GM04504 (cell line): Measurements from ENCODE around the gene SMPD2.
"Not testable (repeated sequence)": the region's sequence is repeated elsewhere in the genome, so short reads cannot be mapped to it uniquely, and the experiment has no call there.

ENCODE experiments used
- DNase-seq: peaks from one replicate; pipeline ENCODE4 v3.0.0-alpha.2; 2012; ENCODE audit warnings: low read depth

Gene SMPD2

GRCh38 chr6:109461205-109461604 lies 20.7 kb downstream of the SMPD2 start:
- not testable (repeated sequence) for DNase-seq

GRCh38 chr6:109461733-109462526 lies 21.4 kb downstream of the SMPD2 start:
- DNase-seq: no peak

GRCh38 chr6:109465772-109466171 lies 25.2 kb downstream of the SMPD2 start:
- DNase-seq: no peak

- DNase-seq: no peak
Observed at GRCh38 chr6:109466212-109466923, 25.8 kb downstream of the SMPD2 start.

DNA sequence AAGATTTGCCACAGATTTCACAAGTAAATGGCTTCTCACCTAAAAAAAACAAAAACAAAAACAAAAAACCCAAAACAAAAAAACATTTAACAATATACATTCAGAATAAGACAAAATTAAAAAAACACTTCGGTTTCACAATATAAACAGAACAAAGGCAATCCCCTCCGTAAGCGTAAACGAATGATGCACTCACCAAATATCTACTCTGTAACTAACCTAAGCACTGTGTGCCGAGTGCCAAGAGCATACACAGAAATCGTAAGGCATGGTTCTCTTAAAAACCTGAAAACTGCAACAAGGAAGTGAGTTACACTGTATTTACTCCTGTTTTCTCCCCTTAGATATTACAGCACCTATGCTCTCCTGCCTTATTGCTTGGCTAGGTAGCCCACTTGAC lies 27.2 kb downstream of the SMPD2 start:
- no peak for DNase-seq

DNA sequence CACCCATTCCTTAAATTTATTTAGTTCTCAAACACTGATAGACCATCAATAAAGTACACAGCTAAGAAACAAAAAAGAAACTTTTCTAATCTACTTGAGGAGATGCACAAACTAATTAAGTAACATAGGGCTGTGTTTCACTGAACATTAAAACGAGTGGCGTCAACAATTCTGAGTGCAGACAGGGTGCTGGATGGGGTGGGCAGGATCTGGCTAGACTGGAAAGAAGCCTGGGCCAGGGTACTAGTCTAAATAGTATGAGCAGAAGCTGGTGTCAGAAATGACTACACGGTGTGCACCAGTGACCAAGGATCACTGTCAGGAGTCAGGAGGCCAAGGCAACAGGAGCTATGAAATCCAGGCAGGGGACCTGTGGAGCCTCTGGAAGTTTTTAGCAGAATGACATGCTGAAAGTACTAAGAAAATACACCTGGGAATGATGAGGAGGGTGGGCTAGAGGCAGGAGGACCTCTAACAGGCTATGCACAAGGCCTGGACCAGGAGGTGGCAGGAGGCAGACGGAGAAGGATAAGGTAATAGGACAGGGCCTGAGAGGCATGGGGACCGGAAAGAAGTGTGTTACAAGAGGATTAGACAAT lies 29.2 kb downstream of the SMPD2 start:
- no peak for DNase-seq

DNA sequence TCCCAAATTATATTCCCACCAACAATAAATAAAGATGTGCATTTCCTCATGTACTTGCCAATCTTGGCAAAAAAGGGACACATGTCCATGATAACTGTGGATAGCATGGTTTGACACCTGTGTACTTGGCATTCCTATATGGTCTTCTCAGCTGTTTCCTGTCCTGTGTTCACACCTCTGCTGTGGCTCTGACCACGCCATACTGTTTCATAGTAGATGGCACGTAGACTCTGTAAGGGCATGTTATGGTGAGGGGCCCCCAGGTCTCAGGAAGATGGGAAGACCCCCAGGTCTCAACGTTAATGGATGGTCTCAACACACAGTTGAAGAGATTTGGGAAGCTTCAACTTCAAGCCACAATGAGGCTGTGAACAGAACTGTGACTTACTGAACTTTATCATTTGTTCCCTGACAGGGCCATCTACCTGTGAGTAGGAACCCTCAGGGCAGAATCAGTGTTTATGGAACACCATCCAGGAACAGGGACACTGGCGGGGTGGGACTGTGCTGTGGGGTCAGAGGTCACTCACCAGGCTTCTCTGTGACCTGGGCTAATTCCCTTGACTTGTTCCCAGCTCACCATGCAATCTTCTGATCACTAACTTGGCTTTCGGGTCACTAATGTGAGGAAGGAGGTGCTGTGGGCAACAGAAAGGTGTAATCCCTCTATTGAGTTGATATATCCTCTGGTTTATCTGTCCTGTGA lies 30.7 kb downstream of the SMPD2 start:
- no peak for DNase-seq

DNA sequence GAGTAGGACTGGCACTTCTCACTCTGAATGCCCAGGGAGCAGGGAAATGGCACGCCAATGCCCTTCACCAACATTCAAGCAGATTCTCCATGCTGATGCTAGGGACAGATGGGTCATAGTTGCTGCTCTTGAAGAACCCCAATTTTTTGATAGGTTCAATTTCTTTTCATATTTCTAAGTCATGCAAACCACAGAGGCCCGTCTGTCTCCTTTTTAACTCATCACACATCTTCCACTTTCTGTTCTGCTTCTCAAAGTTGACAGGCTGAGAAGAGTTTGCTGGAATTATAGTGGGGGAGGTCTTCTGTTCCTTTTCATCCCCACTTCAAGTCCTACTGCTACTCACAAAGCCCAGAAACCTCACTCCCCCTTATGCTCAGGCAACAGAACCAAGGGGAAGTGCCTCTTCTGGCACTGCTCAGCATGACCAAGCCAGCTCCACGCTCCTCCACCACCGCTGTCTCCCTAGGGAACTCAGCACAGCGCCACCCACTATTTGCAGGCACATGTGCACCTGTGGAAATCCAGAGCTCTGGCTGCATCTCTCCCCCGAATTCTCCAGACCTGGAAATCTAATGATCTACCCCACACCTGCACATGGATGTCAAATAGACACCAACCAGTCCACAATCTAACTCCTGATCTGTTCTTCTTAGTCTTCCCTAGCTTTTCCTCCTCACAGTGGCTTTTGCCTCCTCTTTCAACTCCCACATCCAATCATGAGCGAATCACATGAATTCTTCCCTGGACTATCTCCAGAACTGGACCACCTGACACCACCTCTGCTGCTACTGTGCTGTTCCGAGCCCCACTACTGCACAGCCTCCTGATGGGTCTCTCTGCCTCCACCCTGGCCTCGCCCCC lies 31.8 kb downstream of the SMPD2 start:
- DNase-seq: no peak

- no peak for DNase-seq
Observed at GRCh38 chr6:109473120-109473519, 32.6 kb downstream of the SMPD2 start.

GRCh38 chr6:109474995-109475394 lies 34.5 kb downstream of the SMPD2 start:
- DNase-seq: no peak

- no peak for DNase-seq
Observed at GRCh38 chr6:109475625-109476024, 35.1 kb downstream of the SMPD2 start.

- no peak for DNase-seq
Observed at GRCh38 chr6:109477184-109477583, 36.7 kb downstream of the SMPD2 start.

DNA sequence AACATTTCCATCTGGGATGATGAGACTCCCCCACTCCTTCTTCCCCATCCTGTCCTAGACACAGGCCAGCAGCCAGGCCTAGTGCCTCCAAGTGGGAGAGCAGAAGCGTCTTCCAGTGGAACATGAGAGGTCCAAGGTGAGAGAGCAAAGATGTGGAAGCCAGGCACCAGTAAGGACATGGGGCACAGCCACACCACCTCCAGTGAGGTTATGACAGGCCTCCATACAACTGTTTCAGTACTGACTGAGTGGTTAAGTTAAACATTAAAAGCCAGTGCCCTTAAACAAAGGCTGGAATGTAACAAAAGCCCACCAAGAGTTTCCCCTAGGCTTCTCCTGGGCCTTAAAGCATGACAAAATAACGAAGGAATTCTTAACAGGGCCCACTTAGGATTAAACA lies 37.2 kb downstream of the SMPD2 start:
- DNase-seq: no peak

DNA sequence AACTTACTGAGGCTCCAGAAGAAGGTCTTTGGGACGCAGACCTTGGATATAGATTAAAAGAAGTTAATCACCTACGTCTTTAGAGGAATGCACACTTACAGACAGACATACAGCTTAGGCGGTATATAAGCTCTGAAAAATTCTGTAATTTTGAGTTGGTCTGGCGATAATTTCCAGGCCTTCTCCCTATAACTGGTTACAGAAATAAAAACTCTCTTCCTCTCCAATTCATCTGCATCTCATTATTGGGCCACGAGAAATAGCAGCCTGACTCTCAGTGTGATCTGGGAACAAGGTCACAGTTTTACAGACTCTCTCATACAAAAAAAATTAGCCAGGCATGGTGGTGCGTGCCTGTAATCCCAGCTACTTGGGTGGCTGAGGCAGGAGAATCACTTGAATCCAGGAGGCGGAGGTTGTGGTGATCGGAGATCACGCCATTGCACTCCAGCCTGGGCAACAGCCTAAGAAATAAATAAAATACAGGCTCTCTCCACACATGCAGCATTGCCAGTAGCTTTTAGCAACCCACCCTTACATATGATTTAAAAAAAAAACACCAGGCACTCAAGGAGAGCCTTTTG lies 37.8 kb downstream of the SMPD2 start:
- DNase-seq: peak; percentile 56

GRCh38 chr6:109478841-109479624 lies 38.5 kb downstream of the SMPD2 start:
- DNase-seq: no peak

DNA sequence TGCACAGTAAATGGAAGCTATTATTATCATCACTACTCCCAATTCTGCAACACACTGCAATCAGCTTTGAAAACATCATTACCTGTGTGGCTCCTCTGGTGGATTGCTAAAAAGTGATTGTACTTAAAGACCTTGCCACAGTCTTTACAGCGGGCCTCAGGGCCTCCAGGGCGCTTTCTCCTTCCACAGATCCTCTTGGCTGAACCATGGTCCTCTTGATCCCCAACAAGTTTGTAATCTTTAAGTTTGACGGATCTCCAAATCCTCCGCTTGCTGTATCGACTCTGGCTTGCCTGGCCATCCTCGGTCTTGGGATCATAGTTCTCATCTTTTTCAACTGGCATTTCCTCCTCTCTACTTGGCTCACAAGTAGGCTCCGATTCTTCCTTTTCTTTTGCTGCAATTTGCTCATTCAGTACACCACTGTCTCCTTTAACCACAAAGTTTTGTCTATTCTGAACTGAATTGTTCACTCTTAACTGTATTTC lies 40.5 kb downstream of the SMPD2 start:
- DNase-seq: no peak

- DNase-seq: peak; percentile 80
Observed at GRCh38 chr6:109482905-109483734, 42.6 kb downstream of the SMPD2 start, which contains the start of gene ZBTB24. Gene ZBTB24 (minus strand): TSS chr6:109483219. CDS start chr6:109482026, 1,193 bp downstream.

- no peak for DNase-seq
Observed at GRCh38 chr6:109483735-109484057, 43.2 kb downstream of the SMPD2 start.

DNA sequence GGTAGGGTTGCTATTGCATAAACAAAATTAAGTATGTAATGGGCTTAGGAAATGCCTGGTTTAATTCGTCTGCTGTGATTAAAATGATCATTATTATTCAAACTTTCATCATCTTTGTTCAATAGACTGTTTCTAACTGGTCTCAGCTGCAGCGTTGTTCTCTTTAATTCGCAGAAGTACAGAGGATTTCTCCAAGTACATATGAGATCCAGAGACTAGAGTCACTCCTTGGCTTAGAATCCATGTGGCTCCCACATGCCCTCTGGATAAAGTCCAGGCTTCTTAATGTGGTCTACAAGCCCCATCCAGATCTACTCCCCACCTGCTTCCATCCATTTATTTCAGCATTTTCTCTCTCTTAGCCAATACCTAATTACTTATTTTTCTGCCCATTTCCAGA lies 43.6 kb downstream of the SMPD2 start:
- no peak for DNase-seq
